PC-3 (cell line): ENCODE data around the gene CLRN3. TPM values are rescaled to one million over a fixed set of nuclear protein-coding genes. Genes with fewer than 3 reads are reported as not detected.

Experiments
- ATAC-seq: fragments of 200-7000 bp; cut with Tn5 transposase; 2 replicates; pipeline ENCODE4 v1.9.1; 2020; ENCODE audit warnings: mild to moderate bottlenecking, moderate library complexity
- BruUV-seq: library from RNA; stranded (reverse); fragments of 400-500 nt; replicated peaks from 2 replicates; lab custom pipeline; 2021; lab: Mats Ljungman, UMichigan
- CTCF ChIA-PET: fragments of 300-600 bp; sonication (Branson Sonifier 250); formaldehyde crosslinking; loops from one replicate; lab custom pipeline; 2022; ENCODE audit warnings: antibody characterized with exemption; lab: Charles Lee
- POLR2A ChIA-PET: fragments of 300-600 bp; sonication (Branson Sonifier 250); formaldehyde crosslinking; loops from one replicate; lab custom pipeline; 2022; ENCODE audit warnings: antibody characterized with exemption; ENCODE audit not compliant: unreplicated experiment; lab: Charles Lee
- DNase-seq: peaks from one replicate; pipeline ENCODE4 v3.0.0-alpha.2; 2015
- H2AFZ ChIP-seq: fragments of 300-600 bp; sonication (generic); 2 replicates; pipeline ENCODE4 v1.6.0; 2016; ENCODE audit warnings: antibody characterized with exemption, low read length
- H3F3A ChIP-seq: fragments of 300-600 bp; sonication (generic); one replicate; pipeline ENCODE4 v1.6.0; 2017; ENCODE audit warnings: antibody characterized with exemption, low read length, control low read depth, mild to moderate bottlenecking; ENCODE audit not compliant: unreplicated experiment
- H3K27ac ChIP-seq: fragments of 300-600 bp; sonication (generic); 2 replicates; pipeline ENCODE4 v1.5.1; 2016; ENCODE audit warnings: mild to moderate bottlenecking, low read length
- H3K27me3 ChIP-seq: fragments of 300-600 bp; sonication (generic); 2 replicates; pipeline ENCODE4 v1.6.1; 2016; ENCODE audit warnings: low read length, mixed read lengths
- H3K36me3 ChIP-seq: fragments of 300-600 bp; sonication (generic); 2 replicates; pipeline ENCODE4 v1.6.1; 2016; ENCODE audit warnings: low read depth, mixed run types, low read length, mixed read lengths
- H3K4me1 ChIP-seq: fragments of 300-600 bp; sonication (generic); 2 replicates; pipeline ENCODE4 v1.5.1; 2016; ENCODE audit warnings: low read length; ENCODE audit not compliant: insufficient read depth
- H3K4me2 ChIP-seq: fragments of 300-600 bp; sonication (generic); 2 replicates; pipeline ENCODE4 v1.6.0; 2016; ENCODE audit warnings: low read length
- H3K4me3 ChIP-seq: fragments of 300-600 bp; sonication (generic); 2 replicates; pipeline ENCODE4 v1.5.1; 2016; ENCODE audit warnings: mild to moderate bottlenecking, low read length, mixed read lengths
- H3K79me2 ChIP-seq: fragments of 300-600 bp; sonication (generic); 2 replicates; pipeline ENCODE4 v1.6.1; 2017; ENCODE audit warnings: low read length, mixed read lengths
- H3K9ac ChIP-seq: fragments of 300-600 bp; sonication (generic); 2 replicates; pipeline ENCODE4 v1.6.0; 2016; ENCODE audit warnings: mild to moderate bottlenecking, low read length
- H3K9me2 ChIP-seq: fragments of 300-600 bp; sonication (generic); replicated peaks from 2 replicates; pipeline ENCODE4 v1.6.1; 2016; ENCODE audit warnings: mixed run types, low read length, mixed read lengths
- H3K9me3 ChIP-seq: fragments of 300-600 bp; sonication (generic); 2 replicates; pipeline ENCODE4 v1.6.1; 2016; ENCODE audit warnings: low read length, mixed read lengths
- H4K20me1 ChIP-seq: fragments of 300-600 bp; sonication (generic); 2 replicates; pipeline ENCODE4 v1.6.1; 2016; ENCODE audit warnings: low read length, mixed read lengths
- EZH2 ChIP-seq: fragments of 300-600 bp; sonication (generic); IDR thresholded peaks from one replicate; pipeline ENCODE4 v1.6.1; 2017; ENCODE audit warnings: antibody characterized with exemption, mild to moderate bottlenecking, low read length; ENCODE audit not compliant: unreplicated experiment
- EZH2phosphoT487 ChIP-seq: fragments of 300-600 bp; sonication (generic); IDR thresholded peaks from 2 replicates; pipeline ENCODE4 v1.6.1; 2018; ENCODE audit warnings: mild to moderate bottlenecking, antibody characterized with exemption, low read length, borderline replicate concordance
- intact Hi-C: fragments of 100-400 bp; cut with micrococcal nuclease; formaldehyde crosslinking; loops from 2 replicates; pipeline ENCODE4 v1.9.0; 2023
- total RNA-seq: library from RNA; depleted of rRNA; stranded (reverse); fragments of >200 nt; gene quantifications from 2 replicates; pipeline ENCODE4 v1.2.3, GENCODE V29; 2014
- TF ChIP-seq, protein P1 (sequence below): fragments of 300-600 bp; sonication (generic); conservative IDR thresholded peaks from 2 replicates; pipeline ENCODE4 v1.5.1; 2017; ENCODE audit warnings: antibody characterized with exemption, low read depth, mild to moderate bottlenecking, low read length

CLRN3 gene
- total RNA-seq, 1 experiment from 2014 or later = not detected

DNA sequence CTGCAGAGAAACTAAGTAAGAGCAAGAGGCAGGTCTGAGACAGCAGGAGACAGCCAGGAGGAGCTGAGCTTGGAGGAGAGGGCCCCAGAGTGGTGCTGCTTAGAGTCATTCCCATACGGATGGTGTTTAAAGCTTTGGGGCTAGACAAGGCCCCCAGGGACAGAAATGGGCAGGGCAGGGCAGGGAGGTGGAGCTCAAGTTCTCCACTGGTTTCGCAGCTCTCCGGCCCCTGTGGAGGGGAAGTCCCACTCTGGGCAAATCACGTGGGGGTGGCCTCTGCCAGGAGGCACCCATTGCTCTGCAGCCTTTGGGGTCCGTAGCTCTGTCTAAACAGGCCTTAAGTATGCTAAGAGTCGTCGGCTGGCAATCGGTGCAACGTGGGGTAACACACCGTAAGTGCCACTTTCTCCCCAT lies 13.1 kb upstream of the CLRN3 start:
- Histone ChIP-seq H3K4me3 (no peak overlapping the region), H3K9me3 (no peaks in the 10 kb centered on the region), H3K27ac (no peak overlapping the region), H3K27me3 (no peaks in the 10 kb centered on the region), H3K9ac (no peak overlapping the region), H4K20me1 (no peaks in the 10 kb centered on the region), H3K79me2 (no peaks in the 10 kb centered on the region), H3K4me2 (no peak overlapping the region), H3F3A (no peaks in the 10 kb centered on the region), H2AFZ (no peak overlapping the region), H3K36me3 (no peaks in the 10 kb centered on the region), H3K9me2 (no peaks in the 10 kb centered on the region), H3K4me1 (peaks cover 25% of the 10 kb centered on the region)
- ChIA-PET POLR2A (no interaction called here), CTCF (no interaction called here)
- BruUV-seq = no TSS peak
- DNase-seq = no peak
- no peak for ATAC-seq
- intact Hi-C loops = loop anchor here (1.0 to 2.0 kb wide), 2 partner anchors 105 to 163 kb away; no protein-coding TSS in a partner anchor
- TF ChIP-seq, protein P1, sequence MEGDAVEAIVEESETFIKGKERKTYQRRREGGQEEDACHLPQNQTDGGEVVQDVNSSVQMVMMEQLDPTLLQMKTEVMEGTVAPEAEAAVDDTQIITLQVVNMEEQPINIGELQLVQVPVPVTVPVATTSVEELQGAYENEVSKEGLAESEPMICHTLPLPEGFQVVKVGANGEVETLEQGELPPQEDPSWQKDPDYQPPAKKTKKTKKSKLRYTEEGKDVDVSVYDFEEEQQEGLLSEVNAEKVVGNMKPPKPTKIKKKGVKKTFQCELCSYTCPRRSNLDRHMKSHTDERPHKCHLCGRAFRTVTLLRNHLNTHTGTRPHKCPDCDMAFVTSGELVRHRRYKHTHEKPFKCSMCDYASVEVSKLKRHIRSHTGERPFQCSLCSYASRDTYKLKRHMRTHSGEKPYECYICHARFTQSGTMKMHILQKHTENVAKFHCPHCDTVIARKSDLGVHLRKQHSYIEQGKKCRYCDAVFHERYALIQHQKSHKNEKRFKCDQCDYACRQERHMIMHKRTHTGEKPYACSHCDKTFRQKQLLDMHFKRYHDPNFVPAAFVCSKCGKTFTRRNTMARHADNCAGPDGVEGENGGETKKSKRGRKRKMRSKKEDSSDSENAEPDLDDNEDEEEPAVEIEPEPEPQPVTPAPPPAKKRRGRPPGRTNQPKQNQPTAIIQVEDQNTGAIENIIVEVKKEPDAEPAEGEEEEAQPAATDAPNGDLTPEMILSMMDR = no peak
- TF ChIP-seq EZH2phosphoT487 (no peak), EZH2 (no peak)

DNA sequence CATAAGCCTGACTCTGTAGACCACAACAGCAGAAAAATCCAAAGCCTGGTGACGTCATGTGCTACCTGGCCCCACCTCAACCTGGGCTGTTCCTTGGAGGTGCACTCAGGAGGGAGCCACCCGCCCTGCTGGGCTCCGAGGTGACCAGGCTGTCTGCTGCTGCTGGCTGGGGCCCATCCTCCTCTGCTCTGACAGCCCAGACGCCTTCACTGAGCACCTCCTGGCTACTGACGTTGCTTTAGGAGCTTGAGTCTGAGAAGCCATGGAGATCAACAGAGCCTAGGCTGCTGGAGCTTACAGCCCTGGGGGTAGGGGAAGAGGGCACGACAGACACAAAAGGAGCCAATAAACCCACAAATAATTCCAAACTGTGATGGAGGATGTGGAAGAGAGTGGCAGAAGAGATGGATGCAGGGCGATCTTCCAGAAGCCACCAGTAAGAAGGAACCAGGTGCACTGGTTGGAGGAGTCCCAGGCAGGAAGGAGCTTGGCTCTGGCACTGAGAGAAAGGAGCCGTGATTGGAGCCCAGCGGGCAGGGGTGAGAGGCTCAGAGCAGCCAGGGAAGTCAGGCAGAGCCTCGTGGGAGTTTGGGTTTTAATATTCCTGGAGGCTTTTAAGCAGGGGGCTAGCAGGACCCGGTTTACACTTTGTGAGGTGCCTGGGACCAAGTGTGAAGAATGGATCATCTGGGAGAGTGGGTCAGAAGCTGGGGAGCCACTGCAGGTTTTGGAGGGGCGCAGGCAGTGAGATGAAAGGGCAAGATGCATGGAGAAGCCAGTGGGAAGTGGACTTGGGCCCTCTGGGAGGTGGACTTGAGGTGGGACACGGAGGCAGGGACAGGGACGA lies 12.5 kb upstream of the CLRN3 start:
- no peak overlapping the region for H3K9ac ChIP-seq
- CTCF ChIA-PET = no interaction called here
- no peaks in the 10 kb centered on the region for H3K9me3 ChIP-seq
- POLR2A ChIA-PET = no interaction called here
- no peak overlapping the region for H2AFZ ChIP-seq
- intact Hi-C loops = no loop called here
- no peaks in the 10 kb centered on the region for H3K9me2 ChIP-seq
- no peaks in the 10 kb centered on the region for H4K20me1 ChIP-seq
- BruUV-seq = no TSS peak
- no peaks in the 10 kb centered on the region for H3K36me3 ChIP-seq
- H3K4me2 ChIP-seq = no peak overlapping the region
- TF ChIP-seq, protein P1 = no peak
- TF ChIP-seq EZH2phosphoT487 (no peak), EZH2 (no peak)
- H3K4me1 ChIP-seq = peaks cover 25% of the 10 kb centered on the region
- no peaks in the 10 kb centered on the region for H3K27me3 ChIP-seq
- H3K79me2 ChIP-seq = no peaks in the 10 kb centered on the region
- H3K27ac ChIP-seq = no peak overlapping the region
- ATAC-seq (no peak), DNase-seq (no peak)
- H3K4me3 ChIP-seq = no peak overlapping the region
- no peaks in the 10 kb centered on the region for H3F3A ChIP-seq

DNA sequence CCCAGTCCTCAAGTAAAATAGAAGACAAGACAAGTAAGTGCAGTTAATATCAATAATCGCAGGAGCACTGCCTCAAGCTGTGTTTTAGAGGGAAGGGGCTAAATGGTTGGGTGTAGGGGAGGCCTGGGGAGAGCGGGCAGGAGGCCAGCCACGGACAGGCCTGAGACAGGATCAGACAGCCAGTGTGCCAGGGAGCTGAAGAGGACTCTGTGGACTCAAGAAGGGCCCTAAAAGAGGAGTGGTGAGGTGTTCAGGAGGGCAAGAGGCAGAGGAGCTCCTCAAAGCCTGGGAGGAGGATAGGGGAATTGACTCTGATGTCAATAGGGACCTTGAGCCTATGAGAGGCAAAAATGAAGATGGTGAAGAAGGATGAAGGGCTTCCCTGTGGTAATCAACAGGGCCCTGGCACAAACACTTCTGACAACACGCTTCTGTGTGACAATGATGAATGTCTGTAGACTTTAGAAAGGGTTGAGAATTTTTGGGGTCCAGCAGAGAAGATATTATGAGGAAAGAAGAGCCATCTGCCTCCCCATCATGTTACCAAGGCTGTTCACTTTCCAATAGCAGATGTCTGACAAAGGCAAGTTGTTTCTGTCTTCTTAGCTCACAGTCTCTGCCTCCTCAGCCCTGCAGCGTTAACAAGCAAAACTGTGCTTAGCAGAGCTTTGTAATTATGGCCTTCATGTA lies 11.7 kb upstream of the CLRN3 start:
- Histone ChIP-seq H3F3A (no peaks in the 10 kb centered on the region), H4K20me1 (no peaks in the 10 kb centered on the region), H3K9me3 (no peaks in the 10 kb centered on the region), H3K27me3 (no peaks in the 10 kb centered on the region), H3K9me2 (no peaks in the 10 kb centered on the region), H3K9ac (no peak overlapping the region), H3K36me3 (no peaks in the 10 kb centered on the region), H3K79me2 (no peaks in the 10 kb centered on the region), H3K4me1 (peaks cover 23% of the 10 kb centered on the region), H3K27ac (no peak overlapping the region), H2AFZ (no peak overlapping the region), H3K4me3 (no peak overlapping the region), H3K4me2 (no peak overlapping the region)
- BruUV-seq = no TSS peak
- DNase-seq (no peak), ATAC-seq (no peak)
- intact Hi-C loops = no loop called here
- TF ChIP-seq EZH2 = no peak
- TF ChIP-seq, protein P1 = no peak
- TF ChIP-seq EZH2phosphoT487 = no peak
- ChIA-PET CTCF (no interaction called here), POLR2A (no interaction called here)
